B cell (primary cell): ENCODE data around the gene LEMD2.

Experiments
- CTCF ChIP-seq: fragments of 200-600 bp; IDR thresholded peaks from one replicate; pipeline ENCODE4 v1.8.0; 2022; ENCODE audit warnings: antibody characterized with exemption, mild to moderate bottlenecking
- EZH2 ChIP-seq: IDR thresholded peaks from 2 replicates; pipeline ENCODE4 v1.6.1; 2012; ENCODE audit warnings: borderline replicate concordance, low read depth, mild to moderate bottlenecking, moderate library complexity, low read length; ENCODE audit not compliant: insufficient read depth, poor library complexity, severe bottlenecking

GRCh38 chr6:33799454-33800113 lies 10.7 kb upstream of the LEMD2 start:
- TF ChIP-seq CTCF: no peak
- no peak for TF ChIP-seq EZH2
